HL-60 (cell line): ENCODE results near the gene RFTN1.

Experiments used
- GABPA ChIP-seq: IDR thresholded peaks from 2 replicates; pipeline ENCODE4 v1.6.1; 2012; ENCODE audit warnings: low read depth
- POLR2AphosphoS5 ChIP-seq: IDR thresholded peaks from 2 replicates; pipeline ENCODE4 v1.6.1; 2012; ENCODE audit warnings: low read depth
- TF ChIP-seq, protein P1 (sequence below): IDR thresholded peaks from one replicate; pipeline ENCODE4 v1.5.1; 2011; ENCODE audit warnings: low read length, control low read depth, inconsistent platforms; ENCODE audit not compliant: insufficient read depth
- TF ChIP-seq, protein P2 (sequence below): IDR thresholded peaks from 2 replicates; pipeline ENCODE4 v1.6.1; 2012; ENCODE audit warnings: low read depth; ENCODE audit not compliant: insufficient replicate concordance

GRCh38 chr3:16477521-16477920 is 36.0 kb downstream of the RFTN1 start:
- TF ChIP-seq, protein P1, sequence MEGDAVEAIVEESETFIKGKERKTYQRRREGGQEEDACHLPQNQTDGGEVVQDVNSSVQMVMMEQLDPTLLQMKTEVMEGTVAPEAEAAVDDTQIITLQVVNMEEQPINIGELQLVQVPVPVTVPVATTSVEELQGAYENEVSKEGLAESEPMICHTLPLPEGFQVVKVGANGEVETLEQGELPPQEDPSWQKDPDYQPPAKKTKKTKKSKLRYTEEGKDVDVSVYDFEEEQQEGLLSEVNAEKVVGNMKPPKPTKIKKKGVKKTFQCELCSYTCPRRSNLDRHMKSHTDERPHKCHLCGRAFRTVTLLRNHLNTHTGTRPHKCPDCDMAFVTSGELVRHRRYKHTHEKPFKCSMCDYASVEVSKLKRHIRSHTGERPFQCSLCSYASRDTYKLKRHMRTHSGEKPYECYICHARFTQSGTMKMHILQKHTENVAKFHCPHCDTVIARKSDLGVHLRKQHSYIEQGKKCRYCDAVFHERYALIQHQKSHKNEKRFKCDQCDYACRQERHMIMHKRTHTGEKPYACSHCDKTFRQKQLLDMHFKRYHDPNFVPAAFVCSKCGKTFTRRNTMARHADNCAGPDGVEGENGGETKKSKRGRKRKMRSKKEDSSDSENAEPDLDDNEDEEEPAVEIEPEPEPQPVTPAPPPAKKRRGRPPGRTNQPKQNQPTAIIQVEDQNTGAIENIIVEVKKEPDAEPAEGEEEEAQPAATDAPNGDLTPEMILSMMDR, result no peak
- TF ChIP-seq, protein P2, sequence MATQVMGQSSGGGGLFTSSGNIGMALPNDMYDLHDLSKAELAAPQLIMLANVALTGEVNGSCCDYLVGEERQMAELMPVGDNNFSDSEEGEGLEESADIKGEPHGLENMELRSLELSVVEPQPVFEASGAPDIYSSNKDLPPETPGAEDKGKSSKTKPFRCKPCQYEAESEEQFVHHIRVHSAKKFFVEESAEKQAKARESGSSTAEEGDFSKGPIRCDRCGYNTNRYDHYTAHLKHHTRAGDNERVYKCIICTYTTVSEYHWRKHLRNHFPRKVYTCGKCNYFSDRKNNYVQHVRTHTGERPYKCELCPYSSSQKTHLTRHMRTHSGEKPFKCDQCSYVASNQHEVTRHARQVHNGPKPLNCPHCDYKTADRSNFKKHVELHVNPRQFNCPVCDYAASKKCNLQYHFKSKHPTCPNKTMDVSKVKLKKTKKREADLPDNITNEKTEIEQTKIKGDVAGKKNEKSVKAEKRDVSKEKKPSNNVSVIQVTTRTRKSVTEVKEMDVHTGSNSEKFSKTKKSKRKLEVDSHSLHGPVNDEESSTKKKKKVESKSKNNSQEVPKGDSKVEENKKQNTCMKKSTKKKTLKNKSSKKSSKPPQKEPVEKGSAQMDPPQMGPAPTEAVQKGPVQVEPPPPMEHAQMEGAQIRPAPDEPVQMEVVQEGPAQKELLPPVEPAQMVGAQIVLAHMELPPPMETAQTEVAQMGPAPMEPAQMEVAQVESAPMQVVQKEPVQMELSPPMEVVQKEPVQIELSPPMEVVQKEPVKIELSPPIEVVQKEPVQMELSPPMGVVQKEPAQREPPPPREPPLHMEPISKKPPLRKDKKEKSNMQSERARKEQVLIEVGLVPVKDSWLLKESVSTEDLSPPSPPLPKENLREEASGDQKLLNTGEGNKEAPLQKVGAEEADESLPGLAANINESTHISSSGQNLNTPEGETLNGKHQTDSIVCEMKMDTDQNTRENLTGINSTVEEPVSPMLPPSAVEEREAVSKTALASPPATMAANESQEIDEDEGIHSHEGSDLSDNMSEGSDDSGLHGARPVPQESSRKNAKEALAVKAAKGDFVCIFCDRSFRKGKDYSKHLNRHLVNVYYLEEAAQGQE, result no peak
- no peak for TF ChIP-seq POLR2AphosphoS5
- TF ChIP-seq GABPA, result no peak
